ENCODE data around the gene TRAM2. TPM values are rescaled to one million over a fixed set of nuclear protein-coding genes. Genes with fewer than 3 reads are reported as not detected.
A peak's percentile ranks its signal among the peaks of the same experiment; 100 is the strongest.

The TRAM2 gene
- total RNA-seq, 1 experiment from 2014 or later = 13.4 TPM

DNA sequence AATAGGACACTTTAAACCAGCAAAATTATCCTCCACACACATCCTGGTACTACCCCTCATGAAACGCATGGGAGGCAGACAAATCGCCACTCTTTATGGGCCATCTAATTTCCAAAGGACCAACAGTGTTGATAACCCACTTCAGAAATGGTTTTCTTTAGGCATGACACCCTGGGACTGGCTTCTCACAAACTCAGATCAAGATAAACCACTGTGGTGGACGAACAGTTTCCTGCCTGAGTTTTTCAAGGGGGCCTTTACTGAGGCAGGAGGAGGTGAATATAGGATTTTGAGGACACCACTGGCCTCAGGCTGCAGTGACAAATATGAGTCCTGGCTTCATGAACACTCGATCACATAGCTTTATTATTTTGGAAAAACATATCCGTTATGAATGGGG is 26.0 kb downstream of the TRAM2 start:
- Mint-ChIP-seq H3K36me3 (no peaks in the 10 kb centered on the region), H3K4me1 (peaks cover 61% of the 10 kb centered on the region), H3K27ac (peak overlapping the region; percentile 89), H3K27me3 (ENCODE audit: low read depth) (no peaks in the 10 kb centered on the region), H3K4me3 (no peak overlapping the region), H3K9me3 (no peaks in the 10 kb centered on the region)
- TF ChIP-seq CREM (CRISPR knock-in tag; IDR thresholded peaks at IDR 0.05) = no peak
- TF ChIP-seq, protein P1, sequence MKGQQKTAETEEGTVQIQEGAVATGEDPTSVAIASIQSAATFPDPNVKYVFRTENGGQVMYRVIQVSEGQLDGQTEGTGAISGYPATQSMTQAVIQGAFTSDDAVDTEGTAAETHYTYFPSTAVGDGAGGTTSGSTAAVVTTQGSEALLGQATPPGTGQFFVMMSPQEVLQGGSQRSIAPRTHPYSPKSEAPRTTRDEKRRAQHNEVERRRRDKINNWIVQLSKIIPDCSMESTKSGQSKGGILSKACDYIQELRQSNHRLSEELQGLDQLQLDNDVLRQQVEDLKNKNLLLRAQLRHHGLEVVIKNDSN (CRISPR knock-in tag; IDR thresholded peaks at IDR 0.05) = no peak
- TF ChIP-seq, protein P2, sequence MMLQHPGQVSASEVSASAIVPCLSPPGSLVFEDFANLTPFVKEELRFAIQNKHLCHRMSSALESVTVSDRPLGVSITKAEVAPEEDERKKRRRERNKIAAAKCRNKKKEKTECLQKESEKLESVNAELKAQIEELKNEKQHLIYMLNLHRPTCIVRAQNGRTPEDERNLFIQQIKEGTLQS (CRISPR knock-in tag; conservative IDR thresholded peaks at IDR 0.05) = no peak
- TF ChIP-seq, protein P3, sequence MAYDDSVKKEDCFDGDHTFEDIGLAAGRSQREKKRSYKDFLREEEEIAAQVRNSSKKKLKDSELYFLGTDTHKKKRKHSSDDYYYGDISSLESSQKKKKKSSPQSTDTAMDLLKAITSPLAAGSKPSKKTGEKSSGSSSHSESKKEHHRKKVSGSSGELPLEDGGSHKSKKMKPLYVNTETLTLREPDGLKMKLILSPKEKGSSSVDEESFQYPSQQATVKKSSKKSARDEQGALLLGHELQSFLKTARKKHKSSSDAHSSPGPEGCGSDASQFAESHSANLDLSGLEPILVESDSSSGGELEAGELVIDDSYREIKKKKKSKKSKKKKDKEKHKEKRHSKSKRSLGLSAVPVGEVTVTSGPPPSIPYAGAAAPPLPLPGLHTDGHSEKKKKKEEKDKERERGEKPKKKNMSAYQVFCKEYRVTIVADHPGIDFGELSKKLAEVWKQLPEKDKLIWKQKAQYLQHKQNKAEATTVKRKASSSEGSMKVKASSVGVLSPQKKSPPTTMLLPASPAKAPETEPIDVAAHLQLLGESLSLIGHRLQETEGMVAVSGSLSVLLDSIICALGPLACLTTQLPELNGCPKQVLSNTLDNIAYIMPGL (CRISPR knock-in tag; IDR thresholded peaks at IDR 0.05) = no peak
- no peak for TF ChIP-seq NFYB (CRISPR knock-in tag; conservative IDR thresholded peaks at IDR 0.05; ENCODE audit: low read depth)
- TF ChIP-seq HMGA2 (CRISPR knock-in tag; IDR thresholded peaks at IDR 0.05) = no peak
- TF ChIP-seq, protein P4, sequence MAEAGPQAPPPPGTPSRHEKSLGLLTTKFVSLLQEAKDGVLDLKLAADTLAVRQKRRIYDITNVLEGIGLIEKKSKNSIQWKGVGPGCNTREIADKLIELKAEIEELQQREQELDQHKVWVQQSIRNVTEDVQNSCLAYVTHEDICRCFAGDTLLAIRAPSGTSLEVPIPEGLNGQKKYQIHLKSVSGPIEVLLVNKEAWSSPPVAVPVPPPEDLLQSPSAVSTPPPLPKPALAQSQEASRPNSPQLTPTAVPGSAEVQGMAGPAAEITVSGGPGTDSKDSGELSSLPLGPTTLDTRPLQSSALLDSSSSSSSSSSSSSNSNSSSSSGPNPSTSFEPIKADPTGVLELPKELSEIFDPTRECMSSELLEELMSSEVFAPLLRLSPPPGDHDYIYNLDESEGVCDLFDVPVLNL (CRISPR knock-in tag; IDR thresholded peaks at IDR 0.05; ENCODE audit: borderline replicate concordance, low read depth) = no peak
- no peak for TF ChIP-seq JAZF1 (CRISPR knock-in tag; IDR thresholded peaks at IDR 0.05)
- no peak for TF ChIP-seq ZNF138 (CRISPR knock-in tag; conservative IDR thresholded peaks at IDR 0.05)
- TF ChIP-seq, protein P5, sequence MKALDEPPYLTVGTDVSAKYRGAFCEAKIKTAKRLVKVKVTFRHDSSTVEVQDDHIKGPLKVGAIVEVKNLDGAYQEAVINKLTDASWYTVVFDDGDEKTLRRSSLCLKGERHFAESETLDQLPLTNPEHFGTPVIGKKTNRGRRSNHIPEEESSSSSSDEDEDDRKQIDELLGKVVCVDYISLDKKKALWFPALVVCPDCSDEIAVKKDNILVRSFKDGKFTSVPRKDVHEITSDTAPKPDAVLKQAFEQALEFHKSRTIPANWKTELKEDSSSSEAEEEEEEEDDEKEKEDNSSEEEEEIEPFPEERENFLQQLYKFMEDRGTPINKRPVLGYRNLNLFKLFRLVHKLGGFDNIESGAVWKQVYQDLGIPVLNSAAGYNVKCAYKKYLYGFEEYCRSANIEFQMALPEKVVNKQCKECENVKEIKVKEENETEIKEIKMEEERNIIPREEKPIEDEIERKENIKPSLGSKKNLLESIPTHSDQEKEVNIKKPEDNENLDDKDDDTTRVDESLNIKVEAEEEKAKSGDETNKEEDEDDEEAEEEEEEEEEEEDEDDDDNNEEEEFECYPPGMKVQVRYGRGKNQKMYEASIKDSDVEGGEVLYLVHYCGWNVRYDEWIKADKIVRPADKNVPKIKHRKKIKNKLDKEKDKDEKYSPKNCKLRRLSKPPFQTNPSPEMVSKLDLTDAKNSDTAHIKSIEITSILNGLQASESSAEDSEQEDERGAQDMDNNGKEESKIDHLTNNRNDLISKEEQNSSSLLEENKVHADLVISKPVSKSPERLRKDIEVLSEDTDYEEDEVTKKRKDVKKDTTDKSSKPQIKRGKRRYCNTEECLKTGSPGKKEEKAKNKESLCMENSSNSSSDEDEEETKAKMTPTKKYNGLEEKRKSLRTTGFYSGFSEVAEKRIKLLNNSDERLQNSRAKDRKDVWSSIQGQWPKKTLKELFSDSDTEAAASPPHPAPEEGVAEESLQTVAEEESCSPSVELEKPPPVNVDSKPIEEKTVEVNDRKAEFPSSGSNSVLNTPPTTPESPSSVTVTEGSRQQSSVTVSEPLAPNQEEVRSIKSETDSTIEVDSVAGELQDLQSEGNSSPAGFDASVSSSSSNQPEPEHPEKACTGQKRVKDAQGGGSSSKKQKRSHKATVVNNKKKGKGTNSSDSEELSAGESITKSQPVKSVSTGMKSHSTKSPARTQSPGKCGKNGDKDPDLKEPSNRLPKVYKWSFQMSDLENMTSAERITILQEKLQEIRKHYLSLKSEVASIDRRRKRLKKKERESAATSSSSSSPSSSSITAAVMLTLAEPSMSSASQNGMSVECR (CRISPR knock-in tag; IDR thresholded peaks at IDR 0.05; ENCODE audit: borderline replicate concordance) = no peak
- POLR2A ChIA-PET = interaction anchor here (0.5 kb wide), 1 partner anchor 12 kb away, joined by 3 read pairs; no protein-coding TSS in a partner anchor
- ATAC-seq (no peak), DNase-seq (ENCODE audit: low spot score) (no peak)
- CTCF ChIA-PET = interaction anchor here (0.9 to 2.3 kb wide), 4 partner anchors 23 to 124 kb away, joined by 3 to 9 read pairs (median 6); partner anchors contain the start of gene TRAM2

DNA sequence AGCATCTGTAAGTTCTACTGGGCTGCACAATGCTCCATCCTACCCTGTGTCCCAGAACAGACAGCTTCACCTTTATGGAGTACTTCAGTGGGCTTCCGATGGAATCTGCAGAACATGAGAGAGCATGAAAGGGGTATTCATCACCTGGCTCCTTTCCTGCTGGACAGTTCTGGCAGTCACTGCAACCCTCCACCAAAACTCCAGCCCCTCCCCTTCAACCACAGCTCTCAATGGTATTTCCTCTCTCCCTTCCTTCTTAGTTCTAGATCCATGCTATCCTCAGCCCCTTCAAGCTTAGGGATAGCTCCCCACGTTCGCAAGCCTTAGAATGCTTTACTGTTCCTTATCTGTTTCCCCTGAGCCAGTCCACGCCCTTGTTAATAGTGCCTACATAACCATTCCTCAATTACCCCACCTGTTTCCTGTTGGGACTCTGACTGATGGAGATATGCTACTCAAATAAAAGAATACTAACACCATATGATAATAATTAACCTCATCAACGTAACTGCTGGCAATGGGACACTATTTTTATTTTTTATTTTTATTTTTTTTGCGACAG is 26.8 kb downstream of the TRAM2 start:
- H3K27ac Mint-ChIP-seq = peak overlapping the region; percentile 80; the same call in 1 of the 2 replicates
- no peak for DNase-seq (ENCODE audit: low spot score)
- no peaks in the 10 kb centered on the region for H3K9me3 Mint-ChIP-seq
- H3K4me1 Mint-ChIP-seq = peaks cover 65% of the 10 kb centered on the region
- no peak overlapping the region; the same call in 1 of the 2 replicates for H3K4me3 Mint-ChIP-seq
- H3K36me3 Mint-ChIP-seq = no peaks in the 10 kb centered on the region
- POLR2A ChIA-PET = no interaction called here
- no peak for ATAC-seq
- no peaks in the 10 kb centered on the region for H3K27me3 Mint-ChIP-seq (ENCODE audit: low read depth)
- CTCF ChIA-PET = no interaction called here
- TF ChIP-seq ELF4 (CRISPR knock-in tag; IDR thresholded peaks at IDR 0.05; ENCODE audit: low read depth) (no peak), ZNF121 (CRISPR knock-in tag; IDR thresholded peaks at IDR 0.05) (no peak), EMX1 (CRISPR knock-in tag; IDR thresholded peaks at IDR 0.05) (no peak), TEAD4 (CRISPR knock-in tag; IDR thresholded peaks at IDR 0.05) (no peak), SP1 (CRISPR knock-in tag; conservative IDR thresholded peaks at IDR 0.05) (no peak), OVOL2 (CRISPR knock-in tag; IDR thresholded peaks at IDR 0.05; ENCODE audit: borderline replicate concordance) (no peak), TEAD1 (CRISPR knock-in tag; IDR thresholded peaks at IDR 0.05) (no peak), ZNF232 (CRISPR knock-in tag; IDR thresholded peaks at IDR 0.05) (no peak)
- TF ChIP-seq, protein P6, sequence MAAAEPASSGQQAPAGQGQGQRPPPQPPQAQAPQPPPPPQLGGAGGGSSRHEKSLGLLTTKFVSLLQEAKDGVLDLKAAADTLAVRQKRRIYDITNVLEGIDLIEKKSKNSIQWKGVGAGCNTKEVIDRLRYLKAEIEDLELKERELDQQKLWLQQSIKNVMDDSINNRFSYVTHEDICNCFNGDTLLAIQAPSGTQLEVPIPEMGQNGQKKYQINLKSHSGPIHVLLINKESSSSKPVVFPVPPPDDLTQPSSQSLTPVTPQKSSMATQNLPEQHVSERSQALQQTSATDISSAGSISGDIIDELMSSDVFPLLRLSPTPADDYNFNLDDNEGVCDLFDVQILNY (CRISPR knock-in tag; IDR thresholded peaks at IDR 0.05) = no peak
- TF ChIP-seq, protein P7, sequence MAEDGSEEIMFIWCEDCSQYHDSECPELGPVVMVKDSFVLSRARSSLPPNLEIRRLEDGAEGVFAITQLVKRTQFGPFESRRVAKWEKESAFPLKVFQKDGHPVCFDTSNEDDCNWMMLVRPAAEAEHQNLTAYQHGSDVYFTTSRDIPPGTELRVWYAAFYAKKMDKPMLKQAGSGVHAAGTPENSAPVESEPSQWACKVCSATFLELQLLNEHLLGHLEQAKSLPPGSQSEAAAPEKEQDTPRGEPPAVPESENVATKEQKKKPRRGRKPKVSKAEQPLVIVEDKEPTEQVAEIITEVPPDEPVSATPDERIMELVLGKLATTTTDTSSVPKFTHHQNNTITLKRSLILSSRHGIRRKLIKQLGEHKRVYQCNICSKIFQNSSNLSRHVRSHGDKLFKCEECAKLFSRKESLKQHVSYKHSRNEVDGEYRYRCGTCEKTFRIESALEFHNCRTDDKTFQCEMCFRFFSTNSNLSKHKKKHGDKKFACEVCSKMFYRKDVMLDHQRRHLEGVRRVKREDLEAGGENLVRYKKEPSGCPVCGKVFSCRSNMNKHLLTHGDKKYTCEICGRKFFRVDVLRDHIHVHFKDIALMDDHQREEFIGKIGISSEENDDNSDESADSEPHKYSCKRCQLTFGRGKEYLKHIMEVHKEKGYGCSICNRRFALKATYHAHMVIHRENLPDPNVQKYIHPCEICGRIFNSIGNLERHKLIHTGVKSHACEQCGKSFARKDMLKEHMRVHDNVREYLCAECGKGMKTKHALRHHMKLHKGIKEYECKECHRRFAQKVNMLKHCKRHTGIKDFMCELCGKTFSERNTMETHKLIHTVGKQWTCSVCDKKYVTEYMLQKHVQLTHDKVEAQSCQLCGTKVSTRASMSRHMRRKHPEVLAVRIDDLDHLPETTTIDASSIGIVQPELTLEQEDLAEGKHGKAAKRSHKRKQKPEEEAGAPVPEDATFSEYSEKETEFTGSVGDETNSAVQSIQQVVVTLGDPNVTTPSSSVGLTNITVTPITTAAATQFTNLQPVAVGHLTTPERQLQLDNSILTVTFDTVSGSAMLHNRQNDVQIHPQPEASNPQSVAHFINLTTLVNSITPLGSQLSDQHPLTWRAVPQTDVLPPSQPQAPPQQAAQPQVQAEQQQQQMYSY (CRISPR knock-in tag; IDR thresholded peaks at IDR 0.05) = no peak
- TF ChIP-seq, protein P8, sequence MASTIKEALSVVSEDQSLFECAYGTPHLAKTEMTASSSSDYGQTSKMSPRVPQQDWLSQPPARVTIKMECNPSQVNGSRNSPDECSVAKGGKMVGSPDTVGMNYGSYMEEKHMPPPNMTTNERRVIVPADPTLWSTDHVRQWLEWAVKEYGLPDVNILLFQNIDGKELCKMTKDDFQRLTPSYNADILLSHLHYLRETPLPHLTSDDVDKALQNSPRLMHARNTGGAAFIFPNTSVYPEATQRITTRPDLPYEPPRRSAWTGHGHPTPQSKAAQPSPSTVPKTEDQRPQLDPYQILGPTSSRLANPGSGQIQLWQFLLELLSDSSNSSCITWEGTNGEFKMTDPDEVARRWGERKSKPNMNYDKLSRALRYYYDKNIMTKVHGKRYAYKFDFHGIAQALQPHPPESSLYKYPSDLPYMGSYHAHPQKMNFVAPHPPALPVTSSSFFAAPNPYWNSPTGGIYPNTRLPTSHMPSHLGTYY (CRISPR knock-in tag; IDR thresholded peaks at IDR 0.05) = no peak
